ENCODE data around the gene TERT.

DNA sequence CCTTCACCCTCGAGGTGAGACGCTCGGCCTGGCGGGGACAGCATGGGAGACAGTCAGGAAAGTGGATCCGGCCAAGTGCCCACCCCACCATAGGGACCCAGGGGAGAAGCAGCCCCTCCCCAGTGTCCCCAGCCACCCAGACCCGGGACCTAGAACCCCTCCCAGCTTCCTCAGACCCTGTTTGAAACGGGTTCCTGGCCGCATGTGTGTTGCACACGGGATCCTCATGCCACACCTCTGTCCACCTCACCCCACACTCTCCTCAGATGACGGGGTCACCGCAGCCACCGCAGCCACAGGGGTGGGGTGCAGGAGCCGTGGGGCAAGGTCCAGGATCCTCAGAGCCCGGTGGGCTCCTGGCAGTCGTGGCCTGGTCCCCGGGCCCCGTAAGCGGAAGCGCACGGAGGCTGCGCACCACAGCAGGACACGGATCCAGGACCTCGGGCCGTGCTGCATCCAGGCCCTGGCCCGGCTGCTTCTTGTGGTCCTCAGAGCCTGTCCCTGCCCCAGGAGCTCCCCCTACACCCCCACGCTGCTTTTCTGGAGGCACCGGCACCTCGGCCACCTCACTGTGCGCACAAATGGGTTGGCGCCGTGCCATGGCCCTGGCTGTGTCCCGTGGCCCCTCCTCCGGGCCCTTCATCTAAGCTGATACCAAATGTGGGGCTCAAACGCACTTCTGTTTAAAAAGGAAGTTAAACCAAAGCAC lies 15.3 kb downstream of the TERT start:
- no peak for TF ChIP-seq POU2F2 (IDR thresholded peaks at IDR 0.05; ENCODE audit: borderline replicate concordance, low read depth, low read length)
- TF ChIP-seq POLR2A (IDR thresholded peaks at IDR 0.05; ENCODE audit: low read depth, low read length) = no peak
- TF ChIP-seq HDGF (IDR thresholded peaks at IDR 0.05) = no peak
- TF ChIP-seq MXI1 (IDR thresholded peaks at IDR 0.05; ENCODE audit: low read depth, low read length) = no peak
